ENCODE measurements around the gene MESP2.
"Not testable (repeated sequence)": the region's sequence is repeated elsewhere in the genome, so short reads cannot be mapped to it uniquely, and the experiment has no call there.

Gene MESP2

GRCh38 chr15:89785774-89786140, 9.6 kb downstream of the MESP2 start:
- DNase-seq (ENCODE audit: extremely low spot score): no peak
- CTCF ChIA-PET: no interaction called here
- POLR2A ChIA-PET: no interaction called here
- TF ChIP-seq, protein P1, sequence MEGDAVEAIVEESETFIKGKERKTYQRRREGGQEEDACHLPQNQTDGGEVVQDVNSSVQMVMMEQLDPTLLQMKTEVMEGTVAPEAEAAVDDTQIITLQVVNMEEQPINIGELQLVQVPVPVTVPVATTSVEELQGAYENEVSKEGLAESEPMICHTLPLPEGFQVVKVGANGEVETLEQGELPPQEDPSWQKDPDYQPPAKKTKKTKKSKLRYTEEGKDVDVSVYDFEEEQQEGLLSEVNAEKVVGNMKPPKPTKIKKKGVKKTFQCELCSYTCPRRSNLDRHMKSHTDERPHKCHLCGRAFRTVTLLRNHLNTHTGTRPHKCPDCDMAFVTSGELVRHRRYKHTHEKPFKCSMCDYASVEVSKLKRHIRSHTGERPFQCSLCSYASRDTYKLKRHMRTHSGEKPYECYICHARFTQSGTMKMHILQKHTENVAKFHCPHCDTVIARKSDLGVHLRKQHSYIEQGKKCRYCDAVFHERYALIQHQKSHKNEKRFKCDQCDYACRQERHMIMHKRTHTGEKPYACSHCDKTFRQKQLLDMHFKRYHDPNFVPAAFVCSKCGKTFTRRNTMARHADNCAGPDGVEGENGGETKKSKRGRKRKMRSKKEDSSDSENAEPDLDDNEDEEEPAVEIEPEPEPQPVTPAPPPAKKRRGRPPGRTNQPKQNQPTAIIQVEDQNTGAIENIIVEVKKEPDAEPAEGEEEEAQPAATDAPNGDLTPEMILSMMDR (IDR thresholded peaks at IDR 0.05; ENCODE audit: control extremely low read depth, extremely low read depth, low read depth, missing control alignments): no peak

- ChIA-PET POLR2A (no interaction called here), CTCF (interaction anchor here (1.6 kb wide), 1 partner anchor 87 kb away, joined by 3 read pairs; no protein-coding TSS in a partner anchor)
- DNase-seq (ENCODE audit: extremely low spot score): no peak
- TF ChIP-seq, protein P1 (IDR thresholded peaks at IDR 0.05; ENCODE audit: control extremely low read depth, extremely low read depth, low read depth, missing control alignments): no peak
Measured at GRCh38 chr15:89787944-89788343, 11.8 kb downstream of the MESP2 start.

DNA sequence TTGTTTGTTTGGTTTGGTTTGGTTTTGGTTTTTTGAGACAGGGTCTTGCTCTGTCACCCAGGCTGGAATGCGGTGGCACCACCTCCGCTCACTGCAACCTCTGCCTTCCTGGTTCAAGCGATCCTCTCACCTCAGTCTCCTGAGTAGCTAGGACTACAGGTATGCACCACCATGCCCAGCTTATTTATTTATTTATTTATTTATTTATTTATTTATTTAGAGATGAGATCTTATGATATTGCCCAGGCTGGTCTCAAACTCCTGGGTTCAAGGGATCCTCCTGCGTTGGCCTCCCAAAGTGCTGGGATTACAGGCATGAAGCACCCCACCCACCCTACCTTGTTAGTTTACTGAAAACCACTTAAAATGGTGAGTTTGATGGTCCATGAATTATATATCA, 12.5 kb downstream of the MESP2 start:
- POLR2A ChIA-PET; DNase-seq (ENCODE audit: extremely low spot score): not testable (repeated sequence)
- CTCF ChIA-PET: interaction anchor here (1.6 kb wide), 1 partner anchor 86 kb away, joined by 3 read pairs; no protein-coding TSS in a partner anchor

- TF ChIP-seq, protein P1 (IDR thresholded peaks at IDR 0.05; ENCODE audit: control extremely low read depth, extremely low read depth, low read depth, missing control alignments): no peak
- POLR2A ChIA-PET: no interaction called here
- CTCF ChIA-PET: no interaction called here
- no peak for DNase-seq (ENCODE audit: extremely low spot score)
Measured at GRCh38 chr15:89790206-89790605, 14.1 kb downstream of the MESP2 start.

- DNase-seq (ENCODE audit: extremely low spot score): no peak
- ChIA-PET POLR2A (no interaction called here), CTCF (interaction anchor here (0.9 kb wide), 1 partner anchor 84 kb away, joined by 3 read pairs; no protein-coding TSS in a partner anchor)
- TF ChIP-seq, protein P1 (IDR thresholded peaks at IDR 0.05; ENCODE audit: control extremely low read depth, extremely low read depth, low read depth, missing control alignments): no peak
Measured at GRCh38 chr15:89790661-89791060, 14.5 kb downstream of the MESP2 start.

DNA sequence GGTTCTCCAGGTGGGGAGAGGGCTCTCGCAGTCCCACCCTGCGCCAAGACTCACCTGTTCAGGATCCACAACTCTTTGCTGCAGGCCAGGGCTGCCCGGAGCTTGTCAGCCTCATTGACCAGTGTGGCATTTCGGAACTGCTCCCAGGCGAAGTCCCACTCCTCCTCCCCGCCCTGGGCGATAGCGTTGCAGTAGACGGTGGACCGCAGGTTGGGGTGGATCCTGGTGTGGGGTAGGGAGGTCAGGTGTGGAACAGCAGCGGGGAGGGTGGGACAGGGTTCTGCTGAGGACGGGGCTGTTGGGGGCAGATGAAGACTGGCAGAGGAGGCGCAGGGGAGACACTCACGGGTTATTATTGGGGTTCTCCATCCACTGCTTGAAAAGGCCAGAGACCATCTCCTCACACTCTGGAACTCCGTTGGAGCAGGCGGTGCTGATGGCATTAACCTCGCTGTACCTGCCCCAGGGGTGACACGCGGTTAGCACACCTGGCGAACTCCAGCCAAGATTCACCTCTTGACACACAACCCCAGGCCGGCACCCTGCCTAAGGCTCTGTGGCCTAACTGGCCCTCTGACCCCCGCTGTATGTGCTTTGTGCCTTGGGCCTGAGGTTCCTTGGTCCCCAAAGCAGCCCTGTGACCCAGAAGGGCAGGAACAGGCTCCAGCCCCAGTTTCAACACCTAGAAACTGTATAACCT, 16.1 kb downstream of the MESP2 start:
- ChIA-PET POLR2A (no interaction called here), CTCF (no interaction called here)
- no peak for DNase-seq (ENCODE audit: extremely low spot score)
- TF ChIP-seq, protein P1 (IDR thresholded peaks at IDR 0.05; ENCODE audit: control extremely low read depth, extremely low read depth, low read depth, missing control alignments): no peak

GRCh38 chr15:89794627-89795241, 18.6 kb downstream of the MESP2 start:
- TF ChIP-seq, protein P1 (IDR thresholded peaks at IDR 0.05; ENCODE audit: control extremely low read depth, extremely low read depth, low read depth, missing control alignments): no peak
- POLR2A ChIA-PET: no interaction called here
- CTCF ChIA-PET: interaction anchor here (1.1 to 2.3 kb wide), 3 partner anchors 10 to 80 kb away, joined by 3 to 7 read pairs (median 4); no protein-coding TSS in a partner anchor
- no peak for DNase-seq (ENCODE audit: extremely low spot score)
